Activated CD4-positive, alpha-beta T cell treated with anti-CD3 and anti-CD28 coated beads for 24 hours (primary cell): ENCODE data around the gene DFFB.

Source experiments
- DNase-seq, 2 donors: peaks; one replicate each; pipeline ENCODE4 v3.0.0-alpha.2; 2020; ENCODE audit warnings: low read depth in 2 of 2

DFFB gene

DNA sequence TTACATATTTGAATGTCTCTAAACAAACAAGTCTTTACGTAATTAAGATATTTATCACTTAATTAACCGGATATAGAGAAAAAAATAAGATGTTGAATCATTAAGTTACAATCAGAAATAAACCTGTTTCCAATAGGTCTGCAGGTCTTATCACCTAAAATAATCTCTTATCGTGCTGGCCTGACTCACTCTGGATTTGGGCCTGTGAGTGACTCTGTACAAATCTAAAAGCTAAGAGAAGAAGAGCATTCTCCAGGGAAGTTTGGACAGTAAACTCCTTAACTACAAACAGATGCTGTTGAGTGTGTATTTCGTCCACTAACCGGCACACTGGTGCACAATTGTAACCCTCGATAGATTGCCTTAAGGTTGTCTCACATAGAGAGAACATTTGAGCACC, 25.6 kb upstream of the DFFB start:
- DNase-seq: no peak

DNA sequence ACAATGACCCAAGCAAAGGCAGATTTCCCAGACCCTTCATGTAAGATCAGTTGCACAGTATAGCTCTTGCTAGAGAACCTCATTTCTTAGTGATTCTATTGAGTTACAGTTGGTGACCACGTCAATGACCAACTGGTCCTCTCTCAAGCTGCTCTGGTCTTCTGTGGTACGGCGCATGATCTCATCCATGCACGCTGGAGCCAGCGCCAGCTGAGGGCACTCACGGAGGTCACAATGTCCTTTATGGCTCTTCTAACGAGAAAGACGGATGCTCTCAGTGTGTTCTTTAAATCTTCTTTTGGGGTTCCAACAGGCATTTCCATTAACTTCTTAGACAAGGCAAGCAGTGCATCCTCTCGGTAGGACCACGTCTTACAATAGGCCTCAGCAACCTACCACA, 22.6 kb upstream of the DFFB start:
- no peak for DNase-seq

DNA sequence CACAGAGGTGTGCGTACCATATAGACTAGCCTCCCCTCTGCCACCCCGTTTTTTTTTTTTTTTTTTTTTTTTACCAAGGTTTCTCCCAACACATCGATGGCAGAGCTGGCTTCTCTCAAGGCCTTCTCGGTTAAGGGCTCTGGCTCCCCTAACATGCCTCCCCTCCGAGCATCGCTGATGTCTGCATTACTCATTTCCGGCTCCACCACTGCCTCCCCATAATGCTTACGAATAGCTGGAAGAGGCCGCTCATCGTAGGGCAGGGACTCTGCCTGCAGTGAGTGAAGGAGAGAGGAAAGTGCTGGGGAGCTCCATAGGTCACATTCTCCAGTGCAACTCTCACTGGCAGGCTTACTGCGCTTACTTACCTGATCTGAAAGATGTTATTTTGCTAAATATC, 20.9 kb upstream of the DFFB start:
- no peak for DNase-seq

DNA sequence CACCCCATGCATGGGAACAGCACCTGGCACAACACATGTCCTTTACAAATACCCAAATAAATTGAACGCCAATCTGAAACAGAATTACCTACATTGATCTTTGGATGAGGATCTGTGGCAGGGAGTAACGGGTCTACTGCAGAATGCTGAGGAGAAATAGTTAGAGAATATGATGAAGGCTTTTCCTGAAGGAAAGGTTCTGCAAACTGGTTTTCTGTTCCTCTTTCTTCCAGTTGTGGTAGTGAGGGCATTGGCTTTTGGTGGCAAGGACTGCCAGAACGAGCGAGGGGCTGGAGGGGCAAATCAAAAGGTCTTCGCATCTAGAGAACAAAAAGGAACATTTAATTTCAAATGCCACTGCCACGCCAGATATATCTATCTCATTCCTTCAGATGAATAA, 20.1 kb upstream of the DFFB start:
- DNase-seq: no peak

DNA sequence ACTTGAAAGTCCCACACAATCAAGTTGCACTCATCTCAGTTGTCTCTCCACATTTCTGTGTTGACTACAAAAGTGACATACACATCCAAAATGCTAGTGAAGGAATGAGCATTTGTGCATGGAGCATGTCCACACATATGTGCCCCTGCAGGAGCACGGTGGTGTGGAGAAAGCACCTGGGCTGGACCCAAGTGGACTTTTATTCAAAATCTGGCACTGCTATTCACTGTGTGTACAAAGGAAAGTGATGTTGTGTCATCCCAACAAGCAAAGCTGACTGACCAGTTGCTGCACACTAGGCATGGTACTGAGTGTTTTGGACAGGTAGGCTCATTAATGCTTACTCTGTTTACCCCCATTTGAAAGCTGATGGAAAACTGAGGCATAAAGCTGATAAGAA, 19.6 kb upstream of the DFFB start:
- DNase-seq: no peak

DNA sequence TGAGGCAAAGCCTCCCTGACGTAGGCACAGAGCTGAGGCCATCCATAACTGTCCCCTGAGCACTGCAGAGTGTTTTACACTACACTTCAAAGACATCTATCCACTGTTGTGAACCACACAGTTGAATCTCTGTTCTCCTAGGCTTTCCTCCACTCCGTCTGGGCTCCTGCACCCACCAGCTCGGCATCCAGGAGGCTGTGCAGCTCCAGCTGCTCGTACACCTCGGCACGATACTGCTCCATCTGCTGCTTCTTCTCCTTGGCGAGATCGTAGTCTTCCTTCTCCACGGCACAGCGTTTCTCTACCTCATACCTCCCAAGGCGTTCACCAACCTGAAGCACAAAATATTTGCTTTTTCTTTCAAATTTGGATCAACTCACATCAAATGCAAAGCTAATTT, 18.5 kb upstream of the DFFB start:
- DNase-seq: no peak

DNA sequence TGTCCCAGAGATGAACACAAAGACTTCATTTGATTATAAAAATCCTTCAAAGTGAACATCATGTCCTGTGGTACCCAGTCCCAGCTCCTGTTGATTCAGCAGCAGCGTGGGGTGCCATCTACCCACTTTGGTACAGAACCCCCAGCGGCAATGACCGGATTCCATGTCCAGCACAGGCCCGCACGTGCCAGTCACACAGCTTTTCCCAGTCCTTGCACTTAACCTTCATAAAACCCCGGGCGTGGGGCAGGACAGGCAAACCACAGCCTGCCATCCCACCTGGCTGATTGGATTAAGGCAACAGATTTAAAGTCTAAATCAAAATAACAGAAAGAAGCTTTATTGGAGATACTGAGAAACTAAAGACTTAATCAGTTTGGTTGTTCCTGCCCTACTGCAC, 15.8 kb upstream of the DFFB start:
- DNase-seq: no peak

DNA sequence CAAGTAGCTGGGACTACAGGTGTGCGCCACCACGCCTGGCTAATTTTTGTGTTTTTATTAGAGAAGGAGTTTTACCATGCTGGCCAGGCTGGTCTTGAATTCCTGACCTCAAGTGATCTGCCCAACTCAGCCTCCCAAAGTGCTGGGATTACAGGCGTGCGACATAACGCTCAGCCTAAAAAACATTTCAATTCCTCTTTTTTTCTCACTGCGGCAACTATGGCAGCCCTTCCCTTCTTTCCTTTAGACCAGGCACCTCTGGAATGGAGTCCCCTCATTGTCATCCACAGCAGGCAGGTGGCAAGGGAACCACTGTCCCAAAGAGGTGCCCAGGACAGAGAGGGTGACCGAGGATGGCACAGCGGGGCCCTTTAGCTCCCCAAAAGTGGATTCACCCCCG, 14.4 kb upstream of the DFFB start:
- no peak for DNase-seq

DNA sequence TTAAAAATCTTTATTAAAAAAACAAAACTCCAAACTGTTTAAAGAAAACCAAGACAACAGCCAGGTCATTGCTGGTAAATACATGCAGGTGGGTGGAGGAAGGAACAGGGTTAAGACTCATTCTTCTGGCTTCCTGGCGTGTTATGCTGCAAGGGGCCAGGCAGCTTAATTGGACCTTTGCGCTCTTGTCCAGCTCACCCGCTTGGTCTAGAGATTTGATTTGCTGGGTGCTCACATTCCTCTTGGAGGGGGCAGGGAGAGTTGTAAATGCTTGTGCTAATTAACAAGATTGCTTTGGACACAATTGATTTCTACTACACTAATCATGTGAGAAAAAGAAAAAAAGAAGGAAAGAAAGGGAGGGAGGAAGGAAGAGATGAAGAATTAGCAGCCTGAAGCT, 10.7 kb upstream of the DFFB start:
- no peak for DNase-seq

DNA sequence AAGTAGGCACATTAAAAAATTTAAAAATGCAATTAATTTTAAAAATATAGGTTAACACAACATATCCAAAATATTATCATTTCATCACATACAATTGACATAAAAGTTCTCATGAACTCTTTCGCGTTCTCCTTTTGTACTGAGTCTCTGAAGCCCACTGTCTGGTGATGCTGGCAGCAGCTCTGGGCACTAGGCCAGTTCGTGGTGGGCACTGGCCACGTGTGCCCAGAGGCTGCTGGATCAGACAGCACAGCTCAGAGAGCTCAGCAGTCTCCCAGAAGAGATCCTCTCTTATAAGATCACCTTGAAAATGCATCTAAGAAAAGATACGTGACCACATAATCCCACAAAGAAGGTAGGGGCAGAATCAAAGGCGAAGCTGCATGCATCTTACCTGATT, 10.2 kb upstream of the DFFB start:
- DNase-seq: no peak

DNA sequence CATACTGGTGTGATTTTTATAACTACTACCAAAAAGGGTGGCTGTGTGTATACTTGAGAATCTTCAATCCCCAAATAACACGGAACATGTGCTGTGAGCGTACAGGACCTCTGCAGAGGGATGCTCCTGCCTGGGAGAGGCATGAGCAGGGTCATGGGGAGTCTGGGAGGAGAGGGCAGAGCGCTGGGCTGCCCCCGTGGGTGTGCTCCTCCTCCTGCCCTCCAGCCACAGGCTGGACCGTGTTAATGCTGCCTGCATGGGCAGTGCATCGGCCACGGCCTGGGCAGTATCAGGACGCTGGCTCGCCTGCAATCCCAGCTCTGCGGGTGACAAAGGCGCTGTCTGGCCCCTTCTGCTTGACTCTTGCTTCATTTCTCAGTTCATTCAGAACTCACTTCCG, 6.4 kb upstream of the DFFB start:
- no peak for DNase-seq

DNA sequence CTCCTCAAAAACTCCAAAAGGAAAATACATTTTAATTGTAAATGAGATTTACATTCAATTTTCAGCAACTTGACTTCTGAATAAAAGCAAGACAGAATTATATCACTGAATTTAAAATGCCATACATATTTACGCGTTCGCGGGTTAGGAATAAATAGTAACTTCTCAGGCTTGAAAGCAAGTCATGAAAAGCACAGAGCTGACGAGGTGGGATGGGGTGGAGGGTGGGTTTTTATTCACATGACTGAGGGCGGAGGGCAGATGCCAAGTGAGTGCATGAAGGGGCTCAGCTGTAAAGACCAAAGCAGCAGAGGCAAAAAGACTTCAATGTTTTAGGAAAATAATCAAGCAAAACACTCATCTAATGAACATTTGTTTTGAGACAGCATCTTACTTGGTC, 6.0 kb upstream of the DFFB start:
- no peak for DNase-seq

DNA sequence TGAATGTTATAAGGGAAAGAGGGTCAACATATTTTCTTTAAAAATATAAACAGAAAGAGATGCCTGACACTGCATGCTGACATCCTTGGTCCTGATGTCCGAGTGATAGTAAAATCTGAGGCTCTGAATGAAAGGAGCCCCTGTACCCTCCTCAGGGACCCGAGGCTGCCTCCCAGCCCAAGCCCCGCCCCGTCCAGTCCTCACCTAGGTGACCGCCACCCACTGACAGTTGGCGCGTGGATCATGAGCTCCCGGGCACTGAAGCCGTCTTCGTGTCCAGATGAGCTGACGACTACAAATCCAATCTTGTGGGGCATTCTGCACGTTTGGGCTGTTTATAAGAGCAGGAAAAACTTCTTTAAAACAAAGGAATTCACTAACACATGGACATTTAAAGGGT, 5.2 kb upstream of the DFFB start:
- no peak for DNase-seq

DNA sequence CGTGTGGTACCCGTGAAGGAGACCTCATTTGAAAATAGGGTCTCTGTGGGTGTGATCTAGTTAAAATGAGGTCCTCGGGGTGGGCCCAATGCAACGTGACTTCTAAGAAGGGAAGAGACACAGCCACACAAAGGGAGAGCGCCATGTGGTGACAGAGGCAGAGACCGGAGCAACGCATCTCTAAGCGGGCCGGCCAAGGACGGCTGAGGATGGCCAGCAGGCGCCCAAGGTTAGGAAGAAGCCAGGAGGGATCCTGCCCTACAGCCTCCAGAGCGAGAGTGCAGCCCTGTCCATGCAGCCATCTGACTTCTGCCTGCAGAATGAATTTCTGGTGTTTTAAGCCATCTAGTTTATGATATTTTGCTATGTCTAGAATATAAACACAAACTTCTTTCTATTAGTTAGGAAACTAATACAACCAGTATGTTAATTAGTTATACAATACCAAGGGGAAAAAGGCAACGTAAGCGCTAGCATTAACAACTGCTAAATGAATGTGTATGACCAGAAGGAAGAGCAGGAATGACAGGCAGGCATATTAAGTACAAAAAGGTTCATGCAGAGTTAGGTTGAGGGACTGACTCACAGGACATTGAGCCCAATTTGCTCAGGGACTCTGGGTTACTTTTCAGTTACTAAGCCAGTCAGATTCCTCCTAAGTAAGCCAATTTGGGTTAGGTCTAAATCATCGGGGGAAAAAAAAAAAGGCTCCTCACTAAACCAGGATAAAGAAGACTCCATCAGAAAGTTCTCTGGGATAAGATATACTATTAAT, 4.4 kb upstream of the DFFB start:
- DNase-seq: no peak

DNA sequence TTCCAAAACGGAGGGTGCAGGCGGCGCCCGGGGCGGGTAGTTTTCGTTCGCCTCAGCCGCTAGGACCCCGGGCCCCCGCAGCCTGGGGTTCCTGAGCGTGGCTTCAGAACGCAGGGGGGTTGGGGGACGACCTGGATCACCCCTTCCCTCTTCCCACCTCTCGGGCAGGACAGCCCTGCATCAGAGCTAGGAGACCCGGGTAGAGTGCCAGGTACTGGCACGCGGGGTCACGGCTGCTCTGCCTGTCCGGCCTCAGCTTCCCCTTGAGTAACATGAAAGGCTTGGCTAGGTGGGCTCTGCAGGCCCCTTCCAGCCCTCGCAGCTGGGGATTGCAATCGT, 484 bp downstream of the DFFB start:
- no peak for DNase-seq

DNA sequence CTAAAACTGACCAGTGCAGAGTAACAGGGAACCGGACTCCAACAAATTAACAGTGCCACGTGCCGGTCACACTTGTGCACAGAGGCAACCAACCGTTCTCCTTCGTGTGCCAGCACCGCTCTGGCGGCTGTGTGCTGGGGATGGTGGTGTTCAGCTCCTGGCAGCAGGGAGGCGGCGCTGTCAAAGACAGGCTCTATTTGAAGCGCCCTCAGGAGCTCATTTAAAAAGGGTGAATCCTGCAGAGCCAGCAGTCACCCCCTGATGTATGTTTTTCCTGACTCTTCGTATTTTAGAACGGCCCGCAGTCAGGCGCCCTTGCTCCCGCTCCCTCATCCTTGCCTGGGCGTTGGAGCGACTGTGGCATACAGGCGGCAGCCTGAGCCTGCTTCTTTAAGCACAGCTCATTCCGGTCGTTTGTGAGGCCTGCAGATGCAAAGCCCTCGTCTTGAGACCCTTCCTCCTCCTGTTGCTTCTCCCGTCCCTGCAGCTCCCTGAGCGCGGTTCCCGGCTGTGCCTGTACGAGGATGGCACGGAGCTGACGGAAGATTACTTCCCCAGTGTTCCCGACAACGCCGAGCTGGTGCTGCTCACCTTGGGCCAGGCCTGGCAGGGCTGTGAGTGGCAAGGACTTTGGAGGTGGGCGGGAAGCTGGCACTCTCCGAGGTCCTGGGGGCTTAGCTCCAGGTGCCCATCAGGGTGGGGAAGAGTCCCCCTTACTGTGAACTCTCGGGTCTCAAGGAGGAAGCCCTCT, 1.1 kb downstream of the DFFB start:
- no peak for DNase-seq

DNA sequence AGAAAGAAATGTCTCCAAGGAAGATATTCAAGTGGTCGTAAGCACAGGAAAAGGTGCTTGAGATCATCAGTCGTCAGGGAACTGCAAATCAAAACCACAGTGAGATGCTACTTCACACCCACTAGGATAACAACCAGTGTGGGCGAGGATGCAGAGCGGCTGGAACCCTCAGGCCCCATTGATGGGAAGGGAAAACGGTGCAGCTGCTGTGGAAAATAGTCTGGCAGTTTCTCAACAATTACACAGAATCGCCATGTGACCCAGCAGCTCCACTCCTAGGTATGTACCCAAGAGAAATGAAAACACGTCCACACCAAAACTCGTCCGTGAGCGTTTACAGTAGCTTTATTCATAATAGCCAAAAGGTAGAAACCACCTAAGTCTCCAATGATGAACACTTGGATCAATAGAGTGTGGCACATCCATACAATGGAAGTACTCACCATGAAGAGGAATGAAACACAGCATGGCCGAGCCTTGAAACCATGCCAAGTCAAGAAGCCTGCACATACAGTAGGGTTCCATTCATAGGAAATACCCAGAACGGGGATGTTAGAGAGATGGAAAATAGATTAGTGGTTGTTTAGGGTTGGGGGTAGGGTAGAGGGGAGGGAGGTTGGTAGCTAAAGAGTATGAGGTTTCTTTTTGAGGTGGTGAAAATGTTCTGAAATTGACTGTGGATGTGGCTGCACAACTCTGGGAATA, 6.1 kb downstream of the DFFB start:
- no peak for DNase-seq

DNA sequence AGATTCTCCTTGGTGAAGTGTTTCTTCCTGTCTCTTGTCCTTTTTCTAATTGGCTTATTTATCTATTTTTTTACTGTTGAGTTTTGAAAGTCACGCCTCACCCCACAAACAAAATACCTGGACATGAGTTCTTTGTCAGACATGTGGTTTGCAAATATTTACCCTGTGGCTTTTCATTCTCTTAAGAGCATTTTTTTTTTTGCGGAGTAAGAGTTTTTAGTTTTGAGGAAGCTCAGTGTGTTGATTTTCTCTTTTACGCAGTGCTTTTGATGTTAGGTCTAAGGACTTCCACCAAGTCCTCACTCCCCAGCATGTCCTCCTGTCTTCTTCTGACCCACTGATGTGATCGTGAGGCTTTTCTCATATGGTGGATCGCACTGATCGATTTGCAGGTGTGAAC, 7.6 kb downstream of the DFFB start:
- no peak for DNase-seq

DNA sequence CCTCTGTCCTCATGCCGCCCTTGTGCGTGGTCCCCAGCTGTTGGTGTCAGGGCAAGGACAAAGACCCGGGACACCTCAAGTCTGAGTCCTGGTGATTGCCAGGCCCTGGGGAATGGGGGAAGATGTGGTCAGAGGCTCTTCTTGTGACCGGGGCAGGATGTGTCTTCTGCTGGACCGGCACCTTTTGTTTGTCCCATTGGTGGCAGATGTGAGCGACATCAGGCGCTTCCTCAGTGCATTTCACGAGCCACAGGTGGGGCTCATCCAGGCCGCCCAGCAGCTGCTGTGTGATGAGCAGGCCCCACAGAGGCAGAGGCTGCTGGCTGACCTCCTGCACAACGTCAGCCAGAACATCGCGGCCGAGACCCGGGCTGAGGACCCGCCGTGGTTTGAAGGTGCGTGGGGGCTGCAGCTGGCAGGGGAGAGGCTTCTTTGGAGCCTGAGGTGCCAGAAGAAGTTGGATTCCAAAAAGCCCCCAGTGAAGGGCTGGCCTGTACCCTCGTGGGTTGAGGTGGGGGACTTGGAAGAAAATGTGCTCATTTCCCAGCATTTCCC, 8.4 kb downstream of the DFFB start:
- DNase-seq: no peak

DNA sequence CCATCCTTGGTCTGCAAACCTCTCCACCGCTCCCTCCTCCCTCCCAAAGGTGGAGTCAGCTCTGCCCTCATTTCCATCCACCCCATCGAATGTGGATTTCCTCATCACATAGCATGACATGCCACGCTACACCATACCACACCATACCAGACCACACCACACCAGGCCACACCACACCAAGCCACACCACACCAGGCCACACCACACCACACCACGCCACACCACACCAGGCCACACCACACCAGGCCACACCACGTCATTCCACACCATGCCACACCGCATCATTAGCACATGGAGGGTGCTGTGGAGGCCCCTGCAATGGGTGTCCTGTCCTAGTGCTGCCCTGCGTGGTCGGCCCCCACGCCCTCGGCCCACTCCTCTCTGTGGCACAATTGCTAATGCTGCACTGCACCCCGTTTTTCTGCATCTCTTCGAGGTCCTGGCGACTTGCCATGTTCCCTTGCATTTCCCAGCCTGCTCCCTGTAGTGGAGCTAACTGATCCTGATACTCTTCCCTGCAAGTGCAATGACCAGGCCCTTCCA, 11.3 kb downstream of the DFFB start:
- DNase-seq: no peak

DNA sequence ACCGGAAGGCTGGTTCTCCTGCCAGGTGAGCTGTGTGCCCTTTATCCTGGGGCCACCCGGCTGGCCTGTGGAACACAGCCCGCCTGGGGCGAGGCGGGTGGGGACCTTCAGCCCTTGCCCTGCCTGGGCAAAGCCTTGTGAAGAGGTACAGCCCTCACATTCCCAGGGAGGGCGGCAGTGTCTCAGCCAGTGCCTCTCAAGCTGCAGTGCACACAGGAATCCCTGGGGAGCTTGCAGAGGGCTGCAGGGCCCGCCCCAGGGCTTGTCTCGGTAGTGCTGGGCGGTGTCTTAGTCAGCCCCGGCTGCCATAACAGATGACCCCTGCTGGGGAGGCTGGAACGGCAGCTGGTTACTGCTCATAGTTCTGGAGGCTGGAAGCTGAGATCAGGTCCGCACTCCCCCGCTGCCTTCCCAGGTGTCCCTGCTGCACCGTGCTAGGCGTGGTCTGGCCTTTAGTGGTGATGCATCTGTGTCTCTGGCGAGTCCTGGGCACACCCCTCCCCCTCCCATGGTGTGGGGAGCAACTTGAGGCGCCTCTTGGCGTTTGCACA, 12.6 kb downstream of the DFFB start:
- DNase-seq: no peak

DNA sequence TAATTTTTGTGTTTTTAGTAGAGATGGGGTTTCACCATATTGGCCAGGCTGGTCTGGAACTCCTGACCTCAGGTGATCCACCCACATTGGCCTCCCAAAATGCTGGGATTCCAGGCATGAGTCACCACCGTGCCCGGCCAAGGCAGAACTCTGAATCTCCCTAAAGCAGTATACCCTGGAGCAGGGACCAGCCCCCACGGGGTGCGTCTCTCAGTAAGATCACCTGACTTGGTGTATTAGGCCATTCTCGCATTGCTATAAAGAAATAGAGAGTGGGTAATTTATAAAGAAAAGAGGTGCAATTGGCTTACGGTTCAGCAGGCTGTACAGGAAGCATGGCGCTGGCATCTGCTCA, 14.2 kb downstream of the DFFB start:
- DNase-seq: no peak
